Ishikawa (cell line): ENCODE data around the gene PTPRD.

ENCODE experiments used
- CEBPB ChIP-seq: IDR thresholded peaks from 2 replicates; pipeline ENCODE4 v1.6.1; 2012
- CREB1 ChIP-seq: IDR thresholded peaks from 2 replicates; pipeline ENCODE4 v1.6.1; 2012; ENCODE audit warnings: low read depth
- EGR1 ChIP-seq: IDR thresholded peaks from 2 replicates; pipeline ENCODE4 v1.6.1; 2012
- EP300 ChIP-seq: IDR thresholded peaks from 2 replicates; pipeline ENCODE4 v1.6.1; 2012; ENCODE audit warnings: borderline replicate concordance
- FOXM1 ChIP-seq: IDR thresholded peaks from 2 replicates; pipeline ENCODE4 v1.6.1; 2012; ENCODE audit warnings: low read depth, borderline replicate concordance
- MAX ChIP-seq: IDR thresholded peaks from 2 replicates; pipeline ENCODE4 v1.6.1; 2012
- NFIC ChIP-seq: IDR thresholded peaks from 2 replicates; pipeline ENCODE4 v1.6.1; 2012
- RAD21 ChIP-seq: IDR thresholded peaks from 2 replicates; pipeline ENCODE4 v1.6.1; 2012; ENCODE audit warnings: low read depth
- REST ChIP-seq: IDR thresholded peaks from 2 replicates; pipeline ENCODE4 v1.6.1; 2012; ENCODE audit warnings: low read depth, mild to moderate bottlenecking
- TAF1 ChIP-seq: IDR thresholded peaks from 2 replicates; pipeline ENCODE4 v1.6.1; 2012; ENCODE audit warnings: low read depth, mild to moderate bottlenecking
- TCF12 ChIP-seq: IDR thresholded peaks from 2 replicates; pipeline ENCODE4 v1.6.1; 2012; ENCODE audit warnings: low read depth
- TEAD4 ChIP-seq: IDR thresholded peaks from 2 replicates; pipeline ENCODE4 v1.6.1; 2012
- USF1 ChIP-seq: IDR thresholded peaks from 2 replicates; pipeline ENCODE4 v1.6.1; 2012
- YY1 ChIP-seq: IDR thresholded peaks from 2 replicates; pipeline ENCODE4 v1.6.1; 2012; ENCODE audit warnings: low read depth
- ZBTB7A ChIP-seq: IDR thresholded peaks from 2 replicates; pipeline ENCODE4 v1.6.1; 2012; ENCODE audit warnings: low read depth

Gene PTPRD

DNA sequence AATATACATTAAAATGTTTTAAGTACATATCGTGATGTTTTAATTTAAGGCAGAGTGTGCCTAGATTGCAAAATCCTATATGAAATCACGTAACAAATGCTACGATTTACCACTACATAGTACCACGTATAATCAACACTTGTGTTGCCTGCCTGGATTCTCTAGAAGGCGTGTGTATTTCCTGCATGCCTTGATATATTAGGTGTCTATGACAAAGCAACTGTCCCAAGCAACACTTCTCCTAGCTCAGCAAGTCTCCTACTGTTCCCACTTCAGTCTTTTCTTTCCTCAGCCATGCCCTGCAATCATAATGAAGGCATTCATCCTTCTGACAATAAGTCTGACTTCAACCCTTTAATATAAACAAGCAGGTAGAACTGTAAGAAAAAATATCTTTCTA lies 89.6 kb downstream of the PTPRD start:
- TF ChIP-seq TEAD4 (no peak), RAD21 (no peak), ZBTB7A (no peak), USF1 (no peak), TCF12 (no peak), REST (no peak), EP300 (no peak), FOXM1 (no peak), MAX (no peak), CREB1 (no peak), CEBPB (no peak), NFIC (no peak)

DNA sequence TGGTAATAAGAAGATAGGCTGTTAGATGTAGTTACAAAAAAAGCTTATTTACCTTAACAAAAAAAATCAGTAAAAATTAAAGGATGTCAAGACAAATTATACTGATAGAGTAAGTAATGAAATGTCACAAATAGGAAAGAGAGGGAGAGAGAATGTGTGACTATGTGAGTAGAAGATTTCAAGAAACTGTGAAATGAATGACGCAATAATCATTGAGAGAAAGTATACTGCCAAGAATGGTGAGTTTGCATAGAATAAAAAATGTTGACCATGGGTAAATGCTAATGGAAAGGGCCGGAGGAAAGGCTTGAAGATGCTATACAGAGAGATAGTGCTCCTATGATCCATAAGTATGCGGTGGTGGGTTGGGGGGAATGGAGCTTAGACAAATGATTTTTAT lies 100.7 kb downstream of the PTPRD start:
- TF ChIP-seq MAX (no peak), RAD21 (no peak), TAF1 (no peak)

DNA sequence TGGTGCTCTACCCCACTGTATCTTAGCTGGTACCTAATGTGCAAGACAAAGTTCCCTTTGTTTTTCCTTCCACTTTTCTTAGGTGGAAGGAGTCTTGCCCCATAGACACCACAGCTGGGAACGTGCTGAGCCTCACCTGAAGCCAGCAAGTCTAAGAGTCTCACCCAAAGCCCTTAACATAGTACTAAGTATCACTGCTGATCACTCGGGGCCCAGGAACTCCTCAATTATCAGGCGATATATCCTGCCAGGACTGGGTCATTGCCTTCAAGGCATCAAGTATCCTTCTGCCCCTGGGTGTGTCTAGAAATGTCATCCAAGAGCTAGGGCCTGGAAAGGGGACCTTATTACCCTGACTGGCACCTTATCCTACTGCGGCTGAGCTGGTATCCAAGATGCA lies 123.9 kb downstream of the PTPRD start:
- no peak for TF ChIP-seq RAD21
- no peak for TF ChIP-seq TCF12
- no peak for TF ChIP-seq FOXM1
- TF ChIP-seq YY1: no peak
- no peak for TF ChIP-seq CEBPB
- no peak for TF ChIP-seq REST
- no peak for TF ChIP-seq CREB1
- TF ChIP-seq NFIC: no peak
- TF ChIP-seq TAF1: no peak
- no peak for TF ChIP-seq TEAD4

- TF ChIP-seq NFIC (no peak), CEBPB (no peak), FOXM1 (no peak), TEAD4 (no peak), EP300 (no peak), YY1 (no peak), EGR1 (no peak), USF1 (no peak), MAX (no peak), REST (no peak), ZBTB7A (no peak), CREB1 (no peak), RAD21 (no peak), TCF12 (no peak), TAF1 (no peak)
These were observed 133.6 kb downstream of the PTPRD start for GRCh38 chr9:10479172-10479571.

- no peak for TF ChIP-seq ZBTB7A
- TF ChIP-seq TCF12: no peak
These were observed 165.8 kb downstream of the PTPRD start for GRCh38 chr9:10447036-10447435.

GRCh38 chr9:10443868-10444204 lies 169.0 kb downstream of the PTPRD start:
- TF ChIP-seq MAX (no peak), YY1 (no peak), CREB1 (no peak), FOXM1 (no peak), RAD21 (no peak), USF1 (no peak), REST (no peak), CEBPB (no peak), ZBTB7A (no peak), TCF12 (no peak), TAF1 (no peak), EP300 (no peak), TEAD4 (no peak), EGR1 (no peak), NFIC (no peak)
